T-helper 1 cell treated with Interleukin-12 subunit alpha and Interleukin-12 subunit beta and Interleukin-4 antibody, amounts not matched to agents 30 ng/mL and 1 ng/mL, for 36 hours (primary cell): Measurements from ENCODE around the gene OR4F29. TPM values are rescaled to one million over a fixed set of nuclear protein-coding genes. Genes with fewer than 3 reads are reported as not detected.
"Not testable (repeated sequence)": the region's sequence is repeated elsewhere in the genome, so short reads cannot be mapped to it uniquely, and the experiment has no call there.

Source experiments
- intact Hi-C: fragments of 100-400 bp; cut with micrococcal nuclease; formaldehyde crosslinking; loops from one replicate; pipeline ENCODE4 v1.15.1; 2024
- total RNA-seq: library from RNA; stranded (reverse); gene quantifications from 2 replicates; pipeline ENCODE4 v1.2.3, GENCODE V29; 2022

The OR4F29 gene
- not detected in 2 replicates for total RNA-seq

- intact Hi-C loops = not testable (repeated sequence)
Measured at GRCh38 chr1:451578-451977, at the start of gene OR4F29. Gene OR4F29 (minus strand): TSS chr1:451678. CDS start chr1:451678, 0 bp downstream.

Other genes starting within 250 kb of the OR4F29 start
- gene OR4F16, start 235.0 kb upstream of the OR4F29 start, total RNA-seq = not detected in 2 replicates